GM12878 (cell line): ENCODE data around the gene TTLL13. TPM values are rescaled to one million over a fixed set of nuclear protein-coding genes. Genes with fewer than 3 reads are reported as not detected.
A peak's percentile ranks its signal among the peaks of the same experiment; 100 is the strongest.
"Not testable (repeated sequence)": the region's sequence is repeated elsewhere in the genome, so short reads cannot be mapped to it uniquely, and the experiment has no call there.

Experiments used
- ATAC-seq: fragments of 200-7000 bp; cut with Tn5 transposase; 3 replicates; pipeline ENCODE4 v1.9.1; 2020; ENCODE audit warnings: mild to moderate bottlenecking, moderate library complexity
- BruUV-seq: library from RNA; stranded (reverse); fragments of 400-500 nt; replicated peaks from 2 replicates; lab custom pipeline; 2021; lab: Mats Ljungman, UMichigan
- CTCF ChIA-PET: fragments of 300-600 bp; sonication (Branson Sonifier 250); formaldehyde crosslinking; extraction: SDS; loops from one replicate; lab custom pipeline; 2021; ENCODE audit warnings: inconsistent platforms; lab: Yijun Ruan, JAX
- POLR2A ChIA-PET: fragments of 350-600 bp; formaldehyde crosslinking; extraction: SDS; loops from one replicate; lab custom pipeline; 2021; ENCODE audit warnings: inconsistent platforms; lab: Charles Lee
- RAD21 ChIA-PET: fragments of 300-600 bp; sonication (Branson Sonifier 250); formaldehyde crosslinking; loops from one replicate; lab custom pipeline; 2023; ENCODE audit warnings: antibody characterized with exemption; ENCODE audit not compliant: unreplicated experiment; lab: Charles Lee
- SMC1A ChIA-PET: fragments of 300-600 bp; sonication (Branson Sonifier 250); formaldehyde crosslinking; loops from one replicate; lab custom pipeline; 2023; ENCODE audit not compliant: unreplicated experiment, uncharacterized antibody; lab: Charles Lee
- DNase-seq: peaks from one replicate; pipeline ENCODE4 v3.0.0-alpha.2; 2011; ENCODE audit warnings: low read depth, low spot score
- FAIRE-seq: peaks from 3 replicates; lab custom pipeline; 2011; peaks lifted over from hg19 to GRCh38; lab: Jason Lieb, UNC
- H2AFZ ChIP-seq: 2 replicates; pipeline ENCODE4 v1.6.0; 2011; ENCODE audit warnings: low read depth, low read length, control low read depth; ENCODE audit not compliant: control insufficient read depth
- H3K27ac ChIP-seq: 2 replicates; pipeline ENCODE4 v1.5.1; 2011; ENCODE audit warnings: control low read depth; ENCODE audit not compliant: control insufficient read depth, insufficient read depth
- H3K27me3 ChIP-seq, 2 experiments: replicated peaks in 1 of 2; 2 replicates each; pipeline versions ENCODE4 v1.6.0 to v1.6.1; 2011; ENCODE audit warnings: low read length in 1 of 2; ENCODE audit not compliant: control insufficient read depth in 2 of 2, insufficient read depth in 2 of 2
- H3K36me3 ChIP-seq, 2 experiments: 2 replicates each; pipeline ENCODE4 v1.5.1; 2011; ENCODE audit warnings: low read length in 1 of 2; ENCODE audit not compliant: control insufficient read depth in 2 of 2, insufficient read depth in 2 of 2
- H3K4me1 ChIP-seq: 2 replicates; pipeline ENCODE4 v1.6.1; 2011; ENCODE audit warnings: mild to moderate bottlenecking, low read length, moderate library complexity, mixed read lengths; ENCODE audit not compliant: control insufficient read depth, insufficient read depth
- H3K4me2 ChIP-seq: 2 replicates; pipeline ENCODE4 v1.6.0; 2011; ENCODE audit warnings: control low read depth; ENCODE audit not compliant: control insufficient read depth, insufficient read depth
- H3K4me3 ChIP-seq: fragments of 200-600 bp; sonication (generic); 2 replicates; pipeline ENCODE4 v1.5.1; 2016
- H3K79me2 ChIP-seq: 2 replicates; pipeline ENCODE4 v1.6.0; 2011; ENCODE audit warnings: low read length; ENCODE audit not compliant: control insufficient read depth, insufficient read depth
- H3K9ac ChIP-seq: 2 replicates; pipeline ENCODE4 v1.8.0; 2011; ENCODE audit warnings: low read length, control low read depth, mixed read lengths; ENCODE audit not compliant: control insufficient read depth, insufficient read depth
- H3K9me3 ChIP-seq: replicated peaks from 3 replicates; pipeline ENCODE4 v1.5.1; 2011; ENCODE audit warnings: mild to moderate bottlenecking, low read length; ENCODE audit not compliant: control insufficient read depth, insufficient read depth
- H4K20me1 ChIP-seq: 2 replicates; pipeline ENCODE4 v1.6.0; 2011; ENCODE audit not compliant: control insufficient read depth, insufficient read depth
- BHLHE40 ChIP-seq, 2 experiments: fragments of 450-650 bp in 1 of 2; IDR thresholded peaks; 2 replicates each; pipeline ENCODE4 v1.6.1; 2011 to 2017; ENCODE audit warnings: low read depth in 2 of 2, borderline replicate concordance in 1 of 2, improper control_type of control experiment in 1 of 2, low read length in 1 of 2, mild to moderate bottlenecking in 1 of 2
- CBX5 ChIP-seq: sonication (generic); IDR thresholded peaks from 2 replicates; pipeline ENCODE4 v1.6.1; 2016; ENCODE audit warnings: low read depth, moderate library complexity, mild to moderate bottlenecking, inconsistent platforms
- HSF1 ChIP-seq: fragments of 150-350 bp; IDR thresholded peaks from 2 replicates; pipeline ENCODE4 v1.6.1; 2014; ENCODE audit warnings: mild to moderate bottlenecking, low read depth, low read length
- IRF5 ChIP-seq: fragments of 450-650 bp; IDR thresholded peaks from 2 replicates; pipeline ENCODE4 v1.6.1; 2017; ENCODE audit warnings: borderline replicate concordance
- WGBS: methylation state at CpG from one replicate; pipeline ENCODE4 v1.1.6; 2016; ENCODE audit warnings: low lambda C conversion rate; ENCODE audit not compliant: insufficient replicate concordance, insufficient coverage; ENCODE audit errors: missing lambda C conversion rate; 5-methylcytosine and 5-hydroxymethylcytosine counted together
- in situ Hi-C: fragments of 300-500 bp; cut with MboI; formaldehyde crosslinking; loops from 9 replicates; pipeline ENCODE4 v1.14.3; 2018; ENCODE audit warnings: mixed read lengths
- intact Hi-C: fragments of 100-400 bp; cut with micrococcal nuclease; formaldehyde crosslinking; loops from one replicate; pipeline ENCODE4 v1.14.2; 2022; ENCODE audit not compliant: unreplicated experiment
- polyA plus RNA-seq, 11 experiments: library from polyadenylated mRNA; depleted of rRNA in 4 of 11; unstranded in 6 of 11; stranded (reverse) in 5 of 11; fragments of >200 nt; fragmentation: Nextera tagmentation in 4 of 11; fragmentation: Illumina TruSeq in 1 of 11; extraction: Ambion mirVana in 4 of 11; extraction: Trizol in 1 of 11; gene quantifications; 1 replicate in 1 of 11; 2 replicates in 10 of 11; pipeline versions ENCODE4 v1.2.1 to v1.2.3, GENCODE V29; 2011 to 2016; ENCODE audit warnings: inconsistent platforms in 2 of 11, missing spikeins in 2 of 11, low read depth in 1 of 11
- total RNA-seq, 4 experiments: library from RNA; depleted of rRNA in 3 of 4; stranded (reverse); fragments of >200 nt in 3 of 4; fragmentation: Illumina TruSeq in 1 of 4; extraction: Trizol in 1 of 4; gene quantifications; 2 replicates each; pipeline versions ENCODE4 v1.2.1 to v1.2.3, GENCODE V29; 2013 to 2021
- TF ChIP-seq, protein P1 (sequence below): fragments of 450-650 bp; formaldehyde crosslinking; IDR thresholded peaks from 2 replicates; pipeline ENCODE4 v1.4.0; 2020; ENCODE audit warnings: mild to moderate bottlenecking, moderate library complexity

The TTLL13 gene
- total and polyA plus RNA-seq, 10 of the 15 experiments (the other 5 are each of a cell fraction or from before 2014, with no cell fraction given), result 0.03 to 0.32 (median 0.13) TPM; not detected in 1

- FAIRE-seq, in situ Hi-C loops, ATAC-seq, H2AFZ ChIP-seq, H3K4me2 ChIP-seq, H3K27me3 ChIP-seq, H3K36me3 ChIP-seq, H3K9me3 ChIP-seq, H3K79me2 ChIP-seq, H4K20me1 ChIP-seq, POLR2A ChIA-PET, intact Hi-C loops, DNase-seq, H3K4me3 ChIP-seq, BruUV-seq, H3K9ac ChIP-seq, H3K27ac ChIP-seq: not testable (repeated sequence)
- H3K4me1 ChIP-seq, result peaks cover 23% of the 10 kb centered on the region
- WGBS, result 97% methylated on average over 14 of the region's 14 CpGs
- CTCF ChIA-PET, result interaction anchor here (1.1 to 9.6 kb wide), 9 partner anchors 12 to 627 kb away, joined by 4 to 142 read pairs (median 12); partner anchors contain the start of genes CIB1 and HDDC3
- RAD21 ChIA-PET, result interaction anchor here (1.5 to 2.1 kb wide), 4 partner anchors 12 to 627 kb away, joined by 3 to 10 read pairs (median 6); partner anchors contain the start of genes CIB1, GDPGP1 and HDDC3
- SMC1A ChIA-PET, result interaction anchor here (0.7 to 9.2 kb wide), 9 partner anchors 12 to 194 kb away, joined by 3 to 90 read pairs (median 4); partner anchors contain the start of genes CIB1 and GDPGP1
Observed at GRCh38 chr15:90305355-90305754, 56.0 kb downstream of the TTLL13 start.

DNA sequence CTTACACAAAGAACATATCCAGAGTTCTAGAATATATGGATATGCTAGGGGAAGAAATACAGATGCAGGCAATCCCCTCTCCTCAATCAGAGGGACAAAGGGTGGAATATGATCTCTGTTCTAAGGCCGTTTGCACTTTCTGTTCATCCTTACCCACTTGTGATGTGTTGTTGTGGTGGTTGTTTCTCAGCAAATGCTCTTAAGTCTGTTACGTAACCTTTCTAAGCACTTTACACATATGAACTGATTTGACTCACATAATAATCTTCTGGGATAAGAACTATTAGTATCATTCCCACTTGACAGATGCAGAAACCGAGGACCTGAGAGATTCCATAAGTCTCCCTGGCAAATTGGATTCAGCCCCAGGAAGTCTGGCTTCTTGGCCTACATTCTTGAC lies 56.6 kb downstream of the TTLL13 start:
- WGBS, result 68% methylated on average over 3 of the region's 3 CpGs
- H3K27me3 ChIP-seq, result no peaks in the 10 kb centered on the region
- H3K4me3 ChIP-seq, result peak overlapping the region; percentile 17; the same call in 1 of the 2 replicates
- in situ Hi-C loops, result no loop called here
- no peaks in the 10 kb centered on the region for H3K9me3 ChIP-seq
- ChIA-PET CTCF (interaction anchor here (0.6 to 9.6 kb wide), 15 partner anchors 13 to 629 kb away, joined by 3 to 142 read pairs (median 8); partner anchors contain the start of genes CIB1, HDDC3 and UNC45A), POLR2A (interaction anchor here (0.6 kb wide), 4 partner anchors 86 to 384 kb away, joined by 3 to 7 read pairs (median 4); no protein-coding TSS in a partner anchor), RAD21 (interaction anchor here (0.6 to 2.1 kb wide), 9 partner anchors 13 to 626 kb away, joined by 3 to 23 read pairs (median 4); partner anchors contain the start of genes CIB1, GDPGP1 and HDDC3), SMC1A (interaction anchor here (0.6 to 9.2 kb wide), 18 partner anchors 8 to 629 kb away, joined by 3 to 90 read pairs (median 4); partner anchors contain the start of genes CIB1, GDPGP1 and UNC45A)
- FAIRE-seq (peak; percentile 31), DNase-seq (no peak), ATAC-seq (no peak)
- peak overlapping the region; percentile 21; the same call in 1 of the 2 replicates for H3K9ac ChIP-seq
- no TSS peak for BruUV-seq
- H3K4me2 ChIP-seq, result no peak overlapping the region; the same call in 1 of the 2 replicates
- peak overlapping the region; percentile 60 for H3K27ac ChIP-seq
- H4K20me1 ChIP-seq, result no peaks in the 10 kb centered on the region
- peak overlapping the region; percentile 82; the same call in 1 of the 2 replicates for H2AFZ ChIP-seq
- H3K4me1 ChIP-seq, result peaks cover 23% of the 10 kb centered on the region
- intact Hi-C loops, result no loop called here
- no peaks in the 10 kb centered on the region for H3K36me3 ChIP-seq
- no peaks in the 10 kb centered on the region for H3K79me2 ChIP-seq
- TF ChIP-seq CBX5 (no peak), IRF5 (no peak), HSF1 (no peak), BHLHE40 (IDR thresholded peaks at IDR 0.05; ENCODE audit: borderline replicate concordance in 1 of 2, low read depth in 2 of 2, low read length in 1 of 2) (no peak)
- TF ChIP-seq, protein P1, sequence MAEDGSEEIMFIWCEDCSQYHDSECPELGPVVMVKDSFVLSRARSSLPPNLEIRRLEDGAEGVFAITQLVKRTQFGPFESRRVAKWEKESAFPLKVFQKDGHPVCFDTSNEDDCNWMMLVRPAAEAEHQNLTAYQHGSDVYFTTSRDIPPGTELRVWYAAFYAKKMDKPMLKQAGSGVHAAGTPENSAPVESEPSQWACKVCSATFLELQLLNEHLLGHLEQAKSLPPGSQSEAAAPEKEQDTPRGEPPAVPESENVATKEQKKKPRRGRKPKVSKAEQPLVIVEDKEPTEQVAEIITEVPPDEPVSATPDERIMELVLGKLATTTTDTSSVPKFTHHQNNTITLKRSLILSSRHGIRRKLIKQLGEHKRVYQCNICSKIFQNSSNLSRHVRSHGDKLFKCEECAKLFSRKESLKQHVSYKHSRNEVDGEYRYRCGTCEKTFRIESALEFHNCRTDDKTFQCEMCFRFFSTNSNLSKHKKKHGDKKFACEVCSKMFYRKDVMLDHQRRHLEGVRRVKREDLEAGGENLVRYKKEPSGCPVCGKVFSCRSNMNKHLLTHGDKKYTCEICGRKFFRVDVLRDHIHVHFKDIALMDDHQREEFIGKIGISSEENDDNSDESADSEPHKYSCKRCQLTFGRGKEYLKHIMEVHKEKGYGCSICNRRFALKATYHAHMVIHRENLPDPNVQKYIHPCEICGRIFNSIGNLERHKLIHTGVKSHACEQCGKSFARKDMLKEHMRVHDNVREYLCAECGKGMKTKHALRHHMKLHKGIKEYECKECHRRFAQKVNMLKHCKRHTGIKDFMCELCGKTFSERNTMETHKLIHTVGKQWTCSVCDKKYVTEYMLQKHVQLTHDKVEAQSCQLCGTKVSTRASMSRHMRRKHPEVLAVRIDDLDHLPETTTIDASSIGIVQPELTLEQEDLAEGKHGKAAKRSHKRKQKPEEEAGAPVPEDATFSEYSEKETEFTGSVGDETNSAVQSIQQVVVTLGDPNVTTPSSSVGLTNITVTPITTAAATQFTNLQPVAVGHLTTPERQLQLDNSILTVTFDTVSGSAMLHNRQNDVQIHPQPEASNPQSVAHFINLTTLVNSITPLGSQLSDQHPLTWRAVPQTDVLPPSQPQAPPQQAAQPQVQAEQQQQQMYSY (CRISPR knock-in tag), result no peak
